ENCODE results near the gene SMARCB1.

DNA sequence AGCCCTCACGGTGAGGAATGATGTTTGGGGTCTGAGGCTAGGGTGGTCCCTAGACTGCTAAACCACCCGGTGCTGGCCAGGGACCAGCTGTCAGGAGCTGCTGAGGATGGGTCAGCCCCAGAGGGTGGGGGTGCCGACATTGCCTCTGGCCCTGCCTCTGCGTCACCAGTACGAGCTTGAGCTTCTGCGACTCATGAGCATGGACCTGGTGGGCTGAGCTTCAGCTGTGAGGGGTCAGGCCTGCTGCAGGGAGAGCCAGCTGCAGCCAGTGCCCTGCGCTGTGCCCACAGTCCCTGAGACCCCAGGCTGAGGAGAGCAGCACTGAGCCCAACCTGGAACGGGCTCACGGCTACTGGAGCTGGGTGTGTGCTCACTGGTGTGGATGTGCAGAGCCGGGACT is 45.0 kb downstream of the SMARCB1 start:
- TF ChIP-seq, protein P1, sequence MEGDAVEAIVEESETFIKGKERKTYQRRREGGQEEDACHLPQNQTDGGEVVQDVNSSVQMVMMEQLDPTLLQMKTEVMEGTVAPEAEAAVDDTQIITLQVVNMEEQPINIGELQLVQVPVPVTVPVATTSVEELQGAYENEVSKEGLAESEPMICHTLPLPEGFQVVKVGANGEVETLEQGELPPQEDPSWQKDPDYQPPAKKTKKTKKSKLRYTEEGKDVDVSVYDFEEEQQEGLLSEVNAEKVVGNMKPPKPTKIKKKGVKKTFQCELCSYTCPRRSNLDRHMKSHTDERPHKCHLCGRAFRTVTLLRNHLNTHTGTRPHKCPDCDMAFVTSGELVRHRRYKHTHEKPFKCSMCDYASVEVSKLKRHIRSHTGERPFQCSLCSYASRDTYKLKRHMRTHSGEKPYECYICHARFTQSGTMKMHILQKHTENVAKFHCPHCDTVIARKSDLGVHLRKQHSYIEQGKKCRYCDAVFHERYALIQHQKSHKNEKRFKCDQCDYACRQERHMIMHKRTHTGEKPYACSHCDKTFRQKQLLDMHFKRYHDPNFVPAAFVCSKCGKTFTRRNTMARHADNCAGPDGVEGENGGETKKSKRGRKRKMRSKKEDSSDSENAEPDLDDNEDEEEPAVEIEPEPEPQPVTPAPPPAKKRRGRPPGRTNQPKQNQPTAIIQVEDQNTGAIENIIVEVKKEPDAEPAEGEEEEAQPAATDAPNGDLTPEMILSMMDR (IDR thresholded peaks at IDR 0.05; ENCODE audit: low read depth, low read length), result no peak
- TF ChIP-seq EZH2phosphoT487 (IDR thresholded peaks at IDR 0.05; ENCODE audit: low read depth), result no peak

Measured in OCI-LY3 (cell line).